ENCODE results near the gene ARSI.

ARSI gene

DNA sequence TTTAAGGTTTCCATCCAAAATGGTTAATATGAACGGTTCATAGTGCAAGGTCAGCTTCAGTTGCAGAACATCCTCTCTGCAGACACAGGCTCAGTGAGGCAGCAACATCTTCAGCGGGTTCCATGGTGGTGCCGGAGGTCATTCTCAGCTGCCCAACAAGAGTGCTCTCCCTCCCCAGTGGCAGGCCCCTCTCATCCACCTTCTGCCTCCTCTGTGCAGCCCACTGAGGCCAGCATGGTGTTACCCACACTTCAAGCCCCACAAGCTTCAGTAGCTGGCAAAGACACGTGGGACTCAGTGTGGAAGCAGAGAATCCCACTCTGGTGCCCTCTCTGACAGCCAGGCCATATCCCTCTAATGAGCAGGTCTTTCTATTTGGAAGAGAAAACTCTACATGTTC is 4.1 kb upstream of the ARSI start:
- no peak for DNase-seq

DNA sequence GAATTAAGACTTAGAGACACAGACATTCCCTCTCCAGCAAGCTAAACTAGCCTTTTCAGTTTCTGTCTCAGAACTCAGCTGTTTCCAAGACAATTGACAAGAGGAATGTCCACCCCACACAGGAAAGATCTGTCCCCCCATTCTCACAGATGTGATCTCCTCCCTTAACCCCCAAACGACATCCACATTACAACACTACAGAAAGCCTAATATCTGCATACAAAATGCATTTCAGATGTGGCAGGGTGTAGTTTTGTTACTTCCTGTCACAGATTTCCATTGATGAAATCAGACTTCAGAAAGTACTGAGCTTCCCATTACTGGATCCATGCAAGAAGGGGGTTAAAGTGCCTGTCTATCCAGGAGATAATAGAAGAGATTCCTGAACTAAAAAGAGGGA is 2.9 kb upstream of the ARSI start:
- DNase-seq = no peak

DNA sequence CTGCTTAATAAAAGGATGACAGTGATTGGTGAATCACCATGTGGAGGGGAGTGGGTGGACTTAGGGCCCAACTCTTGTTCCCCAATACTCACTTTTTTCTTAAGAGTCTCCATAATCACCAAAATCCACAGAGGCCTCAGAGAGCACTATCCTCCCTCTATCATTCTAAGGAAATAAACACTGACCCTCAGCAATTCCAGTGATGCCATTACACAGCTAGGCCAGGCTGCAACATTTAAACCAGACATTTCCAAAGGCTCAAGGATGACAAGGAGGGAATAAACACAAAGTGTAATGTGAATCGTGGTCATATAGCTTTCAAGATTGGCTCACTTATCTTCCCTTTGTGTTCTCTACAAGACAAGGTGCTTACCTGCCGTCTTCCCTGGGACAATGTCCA is 2.4 kb upstream of the ARSI start:
- no peak for DNase-seq

GRCh38 chr5:150304481-150305081 is 1.9 kb upstream of the ARSI start:
- DNase-seq = no peak

DNA sequence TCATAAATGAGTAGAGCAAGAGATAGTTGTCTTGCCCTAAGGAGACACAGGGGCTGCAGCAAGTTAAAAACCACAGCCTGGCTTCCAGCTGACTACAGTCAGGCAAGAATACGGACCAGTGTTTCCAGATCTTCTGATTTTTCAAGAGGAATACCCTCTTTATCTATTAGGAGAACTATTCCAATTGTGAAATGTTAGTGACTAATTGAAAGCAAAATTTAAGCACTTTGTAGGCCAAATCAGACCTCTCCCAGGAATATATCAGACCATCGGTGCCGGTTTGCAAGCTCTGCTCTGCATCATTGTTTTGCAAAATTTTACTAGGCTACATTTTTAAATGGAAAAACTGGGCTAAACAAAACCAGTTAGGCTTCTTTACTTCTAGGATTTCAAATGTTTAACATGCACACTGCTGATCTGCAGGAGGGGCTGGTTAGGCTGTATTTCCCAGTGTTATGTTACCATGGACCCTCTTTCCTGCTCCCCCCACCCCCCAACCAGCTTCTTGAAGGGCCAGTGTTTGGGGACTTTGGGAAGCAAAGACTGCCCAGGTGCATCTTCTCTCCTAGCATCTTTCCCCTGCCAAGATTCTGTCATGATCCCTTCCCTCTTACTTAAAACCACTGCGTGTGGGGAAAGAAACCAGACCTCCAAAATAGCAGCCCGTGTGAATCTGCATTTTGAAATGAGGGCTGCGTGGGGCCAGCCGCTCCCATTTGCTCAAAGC is 1.1 kb upstream of the ARSI start:
- no peak for DNase-seq

DNA sequence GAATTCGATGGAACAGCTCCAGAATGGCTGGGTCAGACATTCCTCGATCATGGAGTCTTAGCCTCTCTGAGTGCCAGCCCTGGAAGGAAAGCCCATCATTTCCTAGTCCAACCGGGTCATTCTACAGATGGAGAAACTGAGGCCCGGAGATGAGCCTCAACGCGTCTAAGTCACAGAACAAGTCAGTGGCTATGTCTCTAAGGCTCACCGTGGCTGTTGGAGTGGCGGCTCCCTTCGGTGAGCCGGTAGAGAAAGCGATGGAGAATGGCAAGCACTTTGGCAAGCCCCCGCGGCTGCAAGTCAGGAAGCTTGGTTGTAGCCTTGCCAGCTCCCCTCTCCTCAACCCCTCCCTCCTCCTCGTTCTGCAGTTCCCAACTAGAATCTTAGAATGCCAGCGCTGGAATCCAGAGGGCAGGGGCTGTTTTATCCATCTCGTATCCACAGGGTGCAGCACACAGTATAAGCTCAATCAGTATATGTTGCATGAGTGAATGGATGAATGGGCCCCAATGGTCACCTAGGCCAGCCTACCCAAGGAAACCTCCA is 438 bp upstream of the ARSI start:
- DNase-seq = no peak

- no peak for DNase-seq
Measured at GRCh38 chr5:150301901-150302300, 804 bp downstream of the ARSI start.

DNA sequence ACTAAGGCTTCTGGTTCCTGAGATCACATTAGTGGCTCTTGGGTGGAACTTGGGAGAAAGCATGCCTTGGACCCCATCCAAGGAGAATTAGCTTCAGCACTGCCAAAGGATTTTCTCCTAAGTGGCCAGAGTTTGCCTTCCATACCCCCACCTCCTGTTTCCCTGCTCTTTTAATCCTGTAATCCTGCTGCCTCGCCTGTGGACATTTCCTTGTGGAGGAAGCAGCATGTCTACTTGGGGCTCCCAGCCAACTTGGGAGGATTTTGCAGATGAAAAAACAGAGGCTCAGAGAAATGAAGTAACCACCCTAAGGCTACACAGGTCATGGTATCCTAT is 1.6 kb downstream of the ARSI start:
- peak; percentile 85 for DNase-seq

DNA sequence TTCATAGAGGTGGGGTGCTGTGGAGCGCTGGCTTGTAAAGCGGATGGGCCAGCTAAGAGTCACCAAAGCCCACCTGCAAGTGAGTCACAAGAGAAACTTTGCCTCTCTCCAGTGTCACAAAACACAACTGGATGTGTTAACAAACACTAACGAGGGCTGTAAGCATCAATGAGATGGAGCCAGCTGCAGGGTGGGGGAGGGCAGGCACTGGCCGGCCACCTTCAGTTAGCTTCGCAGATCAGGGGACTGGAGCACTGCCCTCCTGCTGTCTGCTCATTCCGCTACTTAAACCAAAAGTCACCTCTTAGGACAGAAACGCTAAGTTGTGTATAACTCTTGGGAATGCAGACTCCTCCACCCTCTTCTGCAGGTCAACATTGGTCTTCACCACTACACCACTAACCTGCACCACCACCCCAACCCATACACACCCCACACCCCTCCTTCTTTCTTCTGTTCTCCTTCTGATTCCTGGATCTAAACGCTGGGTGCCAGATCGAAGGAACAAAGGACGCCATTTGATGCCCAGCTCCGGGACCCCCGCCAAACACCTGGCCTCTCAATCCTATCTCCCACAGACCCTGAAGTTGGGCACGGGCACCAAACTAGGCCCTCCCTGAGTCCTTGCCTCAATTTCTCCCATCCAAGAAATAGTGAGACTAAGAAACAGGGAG is 2.1 kb downstream of the ARSI start:
- no peak for DNase-seq

DNA sequence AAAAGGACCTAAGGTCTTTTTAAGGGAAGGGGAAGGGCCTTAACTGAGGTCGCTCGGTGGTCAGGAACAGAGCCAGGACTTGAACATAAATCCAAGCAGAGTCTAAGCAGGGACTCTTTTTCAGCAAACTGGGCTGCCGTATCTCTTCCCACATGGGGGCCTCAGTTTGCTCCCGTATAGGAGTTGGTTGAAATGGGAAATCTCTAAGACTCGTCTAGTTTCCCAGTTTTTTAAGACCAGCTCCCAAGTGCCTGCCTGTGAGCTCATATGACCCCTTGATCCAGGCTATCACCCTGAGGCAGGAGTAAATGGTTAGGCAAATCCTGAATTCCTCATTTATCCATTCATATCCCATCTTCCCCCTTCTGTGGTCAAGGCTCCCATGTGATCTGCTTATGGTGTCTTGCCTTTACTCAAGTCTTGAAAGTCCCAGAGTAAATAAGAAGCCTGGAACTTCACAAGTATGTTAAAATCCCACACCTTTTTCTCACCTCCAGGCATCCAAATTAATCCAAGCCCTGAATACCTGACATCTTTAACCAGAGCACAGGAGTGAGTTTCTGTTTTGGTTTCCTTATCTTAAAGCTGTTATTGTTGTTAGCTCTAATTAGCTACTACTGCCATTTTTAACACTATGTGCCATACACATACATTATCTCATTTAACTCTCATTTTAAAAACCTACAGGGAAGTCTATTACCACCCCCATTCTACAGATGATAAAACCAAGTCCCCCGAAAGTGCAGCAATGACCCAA is 3.0 kb downstream of the ARSI start:
- no peak for DNase-seq

DNA sequence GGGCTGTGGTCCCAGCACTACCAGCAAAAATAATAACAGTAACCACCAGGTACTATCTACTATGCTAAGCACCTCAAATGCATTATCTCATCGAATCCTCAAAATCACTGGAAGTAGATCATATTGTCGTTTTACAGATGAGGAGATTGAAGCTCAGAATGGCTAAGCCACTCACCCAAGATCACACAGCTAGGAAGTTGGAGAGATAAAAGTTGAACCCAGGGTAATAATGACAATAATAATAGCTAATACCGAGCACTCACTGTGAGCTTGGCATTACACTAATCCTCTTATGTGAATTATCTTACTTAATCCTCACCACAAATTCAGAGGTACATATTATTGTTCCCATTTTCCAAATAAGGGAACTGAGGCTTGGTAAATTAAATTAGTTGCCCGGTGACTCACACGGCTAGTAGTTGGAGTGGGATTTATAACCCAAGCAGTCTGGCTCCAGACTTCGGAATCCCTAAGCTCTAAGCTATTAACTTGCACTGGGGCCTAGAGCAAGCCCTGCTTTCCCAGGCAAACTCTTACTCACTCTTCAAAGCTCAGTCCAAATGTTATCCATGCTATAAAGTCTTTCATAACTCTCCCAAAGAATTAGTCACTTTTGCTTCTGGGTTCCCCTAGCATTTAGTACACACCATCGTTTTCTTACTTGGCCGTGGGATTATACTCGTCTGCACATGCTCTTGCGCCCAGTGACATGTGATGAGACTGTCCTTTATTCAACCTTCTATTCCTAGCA is 3.8 kb downstream of the ARSI start:
- peak; percentile 20 for DNase-seq

GRCh38 chr5:150297934-150298595 is 4.6 kb downstream of the ARSI start:
- no peak for DNase-seq

GRCh38 chr5:150297236-150297890 is 5.3 kb downstream of the ARSI start:
- no peak for DNase-seq

DNA sequence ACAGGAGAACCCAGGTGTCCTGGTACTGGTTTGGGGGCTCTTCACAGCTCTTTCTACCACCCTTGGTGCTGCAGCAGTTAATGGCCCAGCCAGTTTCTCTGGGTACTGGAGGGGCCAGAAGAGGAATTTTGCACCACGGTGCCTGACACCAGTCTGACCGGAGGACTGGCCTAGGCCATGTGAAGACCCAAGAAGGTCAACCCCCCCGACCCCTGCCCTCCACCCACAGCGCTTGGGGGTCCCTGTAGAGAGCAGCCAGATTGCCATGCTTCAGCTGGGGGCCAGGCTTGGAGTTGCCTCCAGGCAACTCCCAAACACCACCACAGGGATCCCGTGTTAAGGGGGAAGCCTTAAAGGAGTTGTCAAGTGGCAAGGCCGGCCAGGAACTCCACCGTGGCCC is 6.2 kb downstream of the ARSI start:
- DNase-seq = no peak

DNA sequence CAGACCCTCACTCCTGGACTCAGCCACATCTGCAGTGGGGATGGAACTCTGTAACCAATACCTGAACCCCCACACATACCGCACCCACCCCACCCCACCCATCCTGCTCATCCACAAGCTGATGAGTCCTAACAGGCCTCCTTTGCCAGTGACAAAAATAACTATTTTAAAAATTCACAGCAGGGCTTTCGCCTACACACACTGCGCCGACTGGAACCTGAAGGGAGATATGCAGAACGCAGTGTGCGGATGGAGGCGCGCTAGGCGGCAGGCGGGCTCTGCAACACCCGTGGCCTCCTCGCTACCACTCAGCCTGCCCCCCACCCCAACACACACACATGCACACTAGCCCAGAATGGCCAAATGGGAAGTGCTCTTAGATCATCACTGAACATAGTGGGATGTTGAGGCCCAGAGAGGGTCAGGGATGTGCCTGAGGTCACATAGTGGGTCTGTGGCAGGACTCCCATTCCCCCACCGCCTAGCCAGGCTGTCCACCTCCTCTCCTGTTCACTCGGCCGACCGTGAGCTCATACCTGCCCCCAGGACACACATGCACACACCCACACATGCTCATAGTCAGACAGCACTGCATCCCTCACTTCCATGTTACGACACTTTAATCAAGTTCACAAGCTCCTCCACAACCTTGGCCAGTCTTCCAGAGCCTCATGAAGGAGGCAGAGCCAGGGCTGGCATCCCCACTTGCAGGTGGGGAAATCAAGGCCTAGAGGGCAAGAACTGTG is 6.8 kb downstream of the ARSI start:
- no peak for DNase-seq

DNA sequence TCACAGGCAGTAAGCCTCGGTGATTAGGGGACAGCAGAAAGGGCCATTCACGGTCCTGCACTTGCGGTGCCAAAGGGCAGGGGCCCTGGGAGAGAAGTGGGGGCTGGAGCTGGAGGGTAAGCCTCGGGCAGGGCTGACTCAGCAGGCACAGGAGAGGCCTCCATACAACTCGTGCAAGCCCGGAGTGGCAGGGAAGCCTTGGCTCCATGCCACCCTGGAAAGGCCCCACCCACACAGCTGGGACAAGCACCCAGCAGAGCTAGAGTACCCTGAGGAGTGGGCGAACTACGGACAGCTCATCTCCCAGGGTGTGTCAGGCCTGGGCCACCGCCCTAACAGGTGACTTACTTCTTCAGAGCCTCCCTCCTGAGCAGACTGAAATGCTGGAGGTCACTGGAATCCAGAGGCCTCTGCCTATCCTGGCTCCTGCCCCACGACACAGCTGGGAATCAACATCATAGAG is 7.5 kb downstream of the ARSI start:
- DNase-seq = peak; percentile 9

GRCh38 chr5:150294551-150295071 is 8.1 kb downstream of the ARSI start:
- no peak for DNase-seq

DNA sequence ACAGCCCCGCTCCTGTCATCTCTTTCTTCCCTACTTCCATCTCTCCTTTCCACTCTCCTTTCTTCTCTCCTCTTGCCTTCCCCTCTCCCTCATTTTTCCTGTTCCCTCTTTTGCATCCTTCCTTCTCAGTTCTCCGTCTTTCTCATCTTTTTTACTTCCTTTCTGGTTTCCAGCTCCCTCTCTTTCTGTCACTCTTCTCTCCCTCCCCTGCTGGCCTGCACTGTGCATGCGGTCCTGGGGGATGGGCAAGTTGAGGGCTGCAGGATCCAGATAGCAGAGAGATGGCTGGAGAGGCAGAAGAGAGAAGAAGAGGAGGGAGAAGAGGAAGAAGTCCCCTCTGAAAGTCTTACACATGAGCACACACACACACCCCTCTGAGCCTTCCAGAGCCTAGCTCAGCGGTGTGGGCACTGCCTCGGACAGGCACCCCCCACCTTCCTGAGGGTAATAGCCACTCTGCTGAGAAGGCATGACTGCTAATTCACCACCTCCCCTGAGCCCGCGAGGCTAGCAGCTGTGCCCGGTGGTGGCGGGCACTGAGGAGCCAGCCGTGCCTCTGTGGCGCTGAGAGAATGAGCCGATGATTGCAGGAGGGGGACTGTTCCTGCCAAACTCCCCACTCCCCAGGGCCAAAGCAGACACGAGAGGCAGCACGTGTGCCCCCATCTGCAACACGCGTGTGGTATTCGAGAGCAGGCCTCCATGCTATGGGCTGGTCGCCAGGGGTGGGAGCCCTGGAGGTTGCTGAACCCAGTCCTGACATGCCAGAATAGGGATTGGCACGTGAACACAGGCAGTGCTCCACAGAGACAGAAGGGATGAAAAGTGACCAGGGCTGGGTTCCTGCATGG is 9.4 kb downstream of the ARSI start:
- no peak for DNase-seq
